HTERT RPE-1 (cell line): Measurements from ENCODE around the gene GALM.
"Not testable (repeated sequence)": the region's sequence is repeated elsewhere in the genome, so short reads cannot be mapped to it uniquely, and the experiment has no call there.

Experiments used
- in situ Hi-C: fragments of 300-500 bp; cut with MboI; formaldehyde crosslinking; loops from 4 replicates; pipeline ENCODE4 v1.14.3; 2020; ENCODE audit warnings: low sequenced_read_pairs

GALM gene

DNA sequence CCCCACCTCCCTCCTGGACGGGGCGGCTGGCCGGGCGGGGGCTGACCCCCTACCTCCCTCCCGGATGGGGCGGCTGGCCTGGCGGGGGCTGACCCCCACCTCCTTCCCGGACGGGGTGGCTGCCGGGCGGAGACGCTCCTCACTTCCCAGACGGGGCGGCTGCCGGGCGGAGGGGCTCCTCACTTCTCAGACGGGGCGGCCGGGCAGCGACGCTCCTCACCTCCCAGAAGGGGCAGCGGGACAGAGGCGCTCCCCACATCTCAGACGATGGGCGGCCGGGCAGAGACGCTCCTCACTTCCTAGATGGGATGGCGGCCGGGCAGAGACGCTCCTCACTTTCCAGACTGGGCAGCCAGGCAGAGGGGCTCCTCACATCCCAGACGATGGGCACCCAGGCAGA, 90.0 kb downstream of the GALM start:
- in situ Hi-C loops: not testable (repeated sequence)

GRCh38 chr2:38763228-38763627, 97.3 kb downstream of the GALM start:
- in situ Hi-C loops: no loop called here

GRCh38 chr2:38763728-38764127, 97.8 kb downstream of the GALM start:
- in situ Hi-C loops: no loop called here

- in situ Hi-C loops: no loop called here
Measured at GRCh38 chr2:38765149-38765548, 99.2 kb downstream of the GALM start.

- in situ Hi-C loops: no loop called here
Measured at GRCh38 chr2:38765551-38765950, 99.6 kb downstream of the GALM start.

DNA sequence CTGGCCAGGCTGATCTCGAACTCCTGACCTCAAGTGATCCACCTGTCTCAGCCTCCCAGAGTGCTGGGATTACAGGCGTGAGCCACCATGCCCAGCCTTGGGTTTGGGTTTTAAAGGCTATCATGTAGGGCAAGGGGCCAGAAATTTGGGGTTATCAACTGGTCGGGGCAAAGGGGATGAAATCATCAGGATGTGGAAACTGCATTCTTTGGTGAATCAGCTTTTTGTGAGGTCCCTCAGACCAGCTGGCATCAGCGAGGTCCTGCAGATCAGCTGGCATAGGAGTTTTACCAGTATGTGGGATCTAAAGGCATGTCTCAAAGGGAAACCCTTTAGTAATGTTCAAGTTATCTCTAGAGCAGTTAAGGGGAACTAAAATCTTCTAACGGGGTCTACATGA, 105.7 kb downstream of the GALM start:
- in situ Hi-C loops: no loop called here

DNA sequence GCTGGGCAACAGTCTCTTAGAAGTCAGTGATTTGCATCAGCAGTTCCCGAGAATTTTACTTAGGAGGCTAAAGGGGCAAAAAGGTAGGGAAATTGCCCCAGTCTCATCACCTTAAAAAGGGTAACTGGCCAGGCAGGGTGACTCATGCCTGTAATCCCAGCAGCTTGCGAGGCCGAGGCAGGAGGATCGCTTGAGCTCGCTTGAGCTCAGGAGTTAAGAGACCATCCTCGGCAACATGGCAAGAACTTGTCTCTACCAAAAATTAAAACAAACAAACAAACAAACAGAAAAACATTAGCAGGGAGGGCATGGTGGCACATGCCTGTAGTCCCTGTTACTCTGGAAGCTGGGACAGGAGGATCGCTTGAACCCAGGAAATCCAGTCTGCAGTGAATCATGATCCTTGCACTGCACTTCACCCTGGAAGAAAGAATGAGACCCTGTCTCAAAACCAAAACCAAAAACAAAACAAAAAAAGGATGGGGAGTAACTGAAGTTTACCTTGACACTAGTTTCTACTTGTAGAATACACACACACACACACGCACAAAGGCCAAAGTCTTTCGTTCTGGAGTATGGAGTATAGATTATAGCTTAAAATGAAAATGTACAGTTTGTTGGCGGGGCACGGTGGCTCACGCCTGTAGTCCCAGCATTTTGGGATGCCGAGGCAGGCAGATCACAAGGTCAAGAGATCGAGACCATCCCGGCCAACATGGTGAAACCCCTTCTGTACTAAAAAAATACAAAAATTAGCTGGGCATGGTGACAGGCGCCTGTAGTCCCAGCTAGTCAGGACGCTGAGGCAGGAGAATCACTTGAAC, 109.4 kb downstream of the GALM start:
- in situ Hi-C loops: no loop called here

DNA sequence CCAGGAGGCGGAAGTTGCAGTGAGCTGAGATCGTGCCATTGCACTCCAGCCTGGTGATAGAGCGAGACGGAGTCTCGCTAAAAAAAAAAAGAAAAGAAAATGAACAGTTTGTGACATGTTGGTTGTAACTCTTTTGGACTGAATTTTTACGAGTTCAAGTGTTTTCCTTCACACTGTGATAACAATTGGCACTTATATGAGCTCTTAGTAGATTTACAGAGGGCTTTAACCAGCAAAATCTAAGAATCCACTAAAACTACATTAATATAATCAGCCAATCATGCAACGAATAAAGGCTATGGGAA, 110.0 kb downstream of the GALM start:
- in situ Hi-C loops: no loop called here

GRCh38 chr2:38776531-38776930, 110.6 kb downstream of the GALM start:
- in situ Hi-C loops: no loop called here

GRCh38 chr2:38778687-38779082, 112.8 kb downstream of the GALM start:
- in situ Hi-C loops: no loop called here

GRCh38 chr2:38783586-38783985, 117.7 kb downstream of the GALM start:
- in situ Hi-C loops: no loop called here
